Activated CD4-positive, alpha-beta T cell treated with anti-CD3 and anti-CD28 coated beads for 4 hours (primary cell): ENCODE measurements around the gene ATP6V1F.

Source experiments
- DNase-seq, 2 donors: peaks; one replicate each; pipeline ENCODE4 v3.0.0-alpha.2; 2020

ATP6V1F gene, protein sequence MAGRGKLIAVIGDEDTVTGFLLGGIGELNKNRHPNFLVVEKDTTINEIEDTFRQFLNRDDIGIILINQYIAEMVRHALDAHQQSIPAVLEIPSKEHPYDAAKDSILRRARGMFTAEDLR

DNA sequence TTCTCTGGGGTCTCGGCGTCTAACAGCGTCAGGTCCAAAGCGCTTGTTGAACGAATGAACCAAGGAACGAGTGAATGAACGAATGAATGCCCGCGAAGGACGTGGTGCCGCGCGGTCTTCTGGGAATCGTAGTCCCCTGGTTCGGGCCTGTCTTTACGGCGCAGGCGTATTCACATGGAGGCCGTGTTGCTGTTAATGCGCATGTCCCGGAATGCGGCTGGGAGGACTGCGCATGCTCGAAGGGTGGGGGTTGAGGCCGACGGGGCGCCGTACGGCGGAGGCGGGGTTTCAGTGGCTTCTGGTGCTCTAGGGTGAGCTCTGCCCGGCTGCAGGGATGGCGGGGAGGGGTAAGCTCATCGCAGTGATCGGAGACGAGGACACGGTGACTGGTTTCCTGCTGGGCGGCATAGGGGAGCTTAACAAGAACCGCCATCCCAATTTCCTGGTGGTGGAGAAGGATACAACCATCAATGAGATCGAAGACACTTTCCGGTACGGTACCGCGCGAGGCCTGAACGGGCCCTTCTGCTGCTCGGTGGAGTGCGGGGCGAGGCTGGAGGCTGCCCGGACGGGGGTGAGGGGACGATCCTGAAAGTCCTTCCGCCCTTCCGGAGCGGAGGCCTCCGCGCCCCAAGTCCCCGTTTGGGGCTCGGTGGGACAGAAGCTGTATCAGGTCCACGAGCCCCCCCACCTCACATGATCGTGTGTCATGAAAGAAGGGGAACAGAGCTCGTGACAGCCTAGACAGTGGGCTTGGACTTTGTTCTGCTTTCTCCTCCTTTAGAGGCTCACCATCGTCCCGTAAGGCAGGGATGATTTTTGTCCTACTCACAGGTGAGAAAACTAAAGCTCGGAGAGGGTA is at the start of gene ATP6V1F:
TSS of gene ATP6V1F (plus strand) at position 286 of the 862 bp plus-strand sequence. CDS start at position 335, 49 bp downstream.
- peak; percentile 98 to 100 for DNase-seq

DNA sequence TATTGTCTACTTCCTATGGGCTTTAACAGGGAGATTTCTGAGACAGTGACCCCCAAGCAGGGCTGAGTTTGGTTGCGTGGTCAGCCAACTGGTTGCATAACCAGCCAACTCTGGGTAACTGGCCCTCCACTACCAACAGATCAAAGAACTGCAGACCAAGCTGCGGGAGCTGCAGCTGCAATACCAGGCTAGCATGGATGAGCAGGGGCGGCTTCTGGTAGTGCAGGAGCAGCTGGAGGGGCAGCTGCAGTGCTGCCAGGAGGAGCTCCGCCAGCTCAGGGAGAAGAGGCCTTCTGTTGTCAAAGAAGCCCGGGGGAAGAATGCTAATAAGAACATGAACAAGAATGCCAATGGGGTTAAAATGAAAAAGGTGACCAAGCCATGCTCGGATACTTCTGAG is 48.2 kb upstream of the ATP6V1F start:
- DNase-seq = no peak

DNA sequence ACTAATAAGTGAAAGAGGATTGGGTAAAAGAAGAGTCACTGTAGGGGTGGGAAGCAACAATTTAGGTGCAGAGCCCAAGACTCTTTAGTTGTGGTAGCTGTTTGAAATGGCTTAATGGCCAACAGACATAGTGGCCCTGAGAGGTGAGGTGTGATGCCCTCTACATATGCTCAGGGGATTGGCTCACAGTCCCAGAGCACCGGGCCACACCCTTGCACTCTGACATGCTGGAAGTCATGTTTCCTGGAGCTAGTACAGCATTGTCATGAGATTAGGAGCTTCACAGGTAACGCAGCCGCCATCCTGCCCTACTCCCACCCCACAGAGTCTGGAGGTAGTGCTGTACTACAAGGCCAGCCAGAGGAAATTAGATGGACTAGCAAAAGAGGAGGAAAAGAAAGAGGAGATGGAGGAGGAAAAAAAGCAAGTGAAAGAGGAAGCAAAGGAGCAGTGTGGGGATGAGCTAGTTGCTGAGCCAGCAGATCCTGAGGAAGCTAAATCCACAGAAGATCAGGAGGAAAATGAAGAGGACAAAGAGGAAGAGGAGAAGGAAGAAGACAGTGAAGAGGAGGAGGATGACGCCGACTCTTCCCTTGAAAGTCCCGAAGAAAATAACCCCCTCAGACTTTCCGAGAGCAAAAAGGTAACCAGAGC is 47.2 kb upstream of the ATP6V1F start:
- DNase-seq = no peak

DNA sequence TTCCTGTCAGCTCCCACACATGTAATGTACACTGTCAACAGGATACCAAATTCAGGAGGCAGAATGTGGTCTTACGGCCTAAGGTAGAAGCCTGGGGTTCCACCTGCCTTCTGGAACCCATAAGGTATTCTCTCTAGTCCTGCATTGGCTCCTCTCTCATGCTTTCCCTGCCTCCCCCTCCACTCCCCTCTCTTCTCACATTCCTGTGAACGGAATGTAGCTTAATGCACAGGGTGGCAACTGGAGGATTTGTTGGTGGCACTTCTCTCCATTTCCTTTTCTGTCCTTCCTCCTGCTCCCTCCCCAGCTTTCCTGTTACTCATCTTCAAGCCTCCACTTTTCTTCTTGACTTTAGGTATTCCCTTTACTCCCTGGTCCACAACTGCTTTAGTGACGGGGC is 44.0 kb upstream of the ATP6V1F start:
- no peak for DNase-seq

DNA sequence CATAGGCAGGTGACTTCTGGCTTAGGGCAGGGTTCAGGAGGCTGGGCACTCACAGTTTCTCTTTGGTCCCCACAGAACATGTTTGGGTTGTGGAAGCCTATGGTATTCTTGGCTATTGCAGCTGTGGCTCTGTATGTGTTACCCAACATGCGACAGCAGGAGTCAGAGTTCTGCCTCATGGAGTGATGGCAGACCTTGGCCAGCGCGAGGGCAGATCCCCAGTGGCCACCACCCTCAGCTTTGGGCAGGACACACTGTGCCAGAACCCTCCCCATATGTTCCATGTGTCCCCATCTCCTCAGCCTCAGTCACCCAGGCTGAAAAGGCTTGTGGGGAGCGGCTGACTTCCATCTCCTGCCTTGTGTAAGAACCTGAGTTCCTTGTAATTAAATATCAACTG is 40.9 kb upstream of the ATP6V1F start:
- DNase-seq = no peak

DNA sequence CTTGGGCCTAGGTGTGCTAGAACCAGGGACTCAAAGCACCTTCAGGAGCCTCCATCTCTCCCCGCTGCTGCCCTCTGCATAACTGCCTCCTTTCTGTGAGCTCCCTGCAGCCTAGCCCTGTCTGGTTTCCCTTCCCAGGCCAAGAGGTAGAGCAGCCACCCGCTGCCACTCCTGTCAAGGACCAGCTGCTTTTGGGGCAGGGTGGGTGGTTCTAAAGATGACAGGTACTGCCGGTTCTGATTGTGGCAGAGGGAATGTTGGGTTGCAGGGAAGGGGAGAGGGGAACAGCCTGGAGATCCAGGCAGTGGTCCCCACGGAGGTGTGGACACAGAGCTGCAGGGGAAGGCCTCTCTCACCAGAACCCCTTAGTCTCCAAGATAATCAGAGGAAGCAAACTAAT is 36.1 kb upstream of the ATP6V1F start:
- DNase-seq = no peak

DNA sequence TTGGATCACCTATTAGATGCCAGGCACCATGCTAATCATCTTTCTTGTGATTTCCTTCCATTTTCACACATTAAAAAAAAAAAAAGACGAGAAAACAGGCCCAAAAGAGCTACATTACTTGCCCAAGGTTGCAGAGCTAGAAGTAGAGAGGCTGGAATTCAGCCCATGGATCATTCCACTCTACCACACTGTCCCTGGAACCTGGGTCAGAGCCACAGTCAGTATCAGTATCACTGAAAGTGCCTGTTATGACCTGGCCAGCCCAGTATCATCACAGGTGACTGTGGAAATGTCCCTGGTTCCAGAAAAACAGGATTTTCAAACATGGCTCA is 35.8 kb upstream of the ATP6V1F start:
- DNase-seq = no peak

DNA sequence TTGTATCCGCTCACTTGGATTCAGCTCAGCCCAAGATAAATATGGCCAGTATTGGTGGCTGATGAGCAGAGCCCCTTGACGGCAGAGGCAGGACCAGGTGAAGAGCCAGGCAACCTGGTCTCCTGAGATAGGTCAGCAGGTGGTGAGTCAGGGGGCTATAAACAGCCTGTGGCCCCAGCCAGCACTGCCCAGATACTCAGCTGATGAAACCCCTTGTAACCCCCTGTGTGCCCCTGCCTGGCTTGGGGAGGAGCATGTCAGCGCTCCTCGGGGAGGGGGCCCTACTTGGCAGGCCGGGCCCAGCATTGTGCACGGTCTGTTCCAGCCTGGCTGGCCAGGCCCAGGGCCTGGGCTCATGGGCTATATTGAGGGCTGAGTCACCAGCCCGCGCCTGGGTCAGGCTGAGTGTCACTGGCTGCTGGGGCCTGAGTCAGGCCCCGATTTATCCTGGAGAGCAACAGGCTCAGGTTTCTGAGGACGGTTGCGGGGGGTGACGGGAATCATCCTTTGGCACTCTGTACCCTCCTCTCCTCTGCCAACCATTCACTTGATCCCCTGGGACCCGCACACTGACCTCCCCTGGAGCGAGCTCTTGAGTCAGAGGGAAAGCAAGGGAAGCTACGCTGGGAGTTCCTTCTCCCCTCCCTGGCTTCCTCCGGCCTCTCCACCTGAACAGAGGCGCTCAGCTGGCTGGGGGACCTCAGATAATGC is 35.3 kb upstream of the ATP6V1F start:
- DNase-seq = no peak

DNA sequence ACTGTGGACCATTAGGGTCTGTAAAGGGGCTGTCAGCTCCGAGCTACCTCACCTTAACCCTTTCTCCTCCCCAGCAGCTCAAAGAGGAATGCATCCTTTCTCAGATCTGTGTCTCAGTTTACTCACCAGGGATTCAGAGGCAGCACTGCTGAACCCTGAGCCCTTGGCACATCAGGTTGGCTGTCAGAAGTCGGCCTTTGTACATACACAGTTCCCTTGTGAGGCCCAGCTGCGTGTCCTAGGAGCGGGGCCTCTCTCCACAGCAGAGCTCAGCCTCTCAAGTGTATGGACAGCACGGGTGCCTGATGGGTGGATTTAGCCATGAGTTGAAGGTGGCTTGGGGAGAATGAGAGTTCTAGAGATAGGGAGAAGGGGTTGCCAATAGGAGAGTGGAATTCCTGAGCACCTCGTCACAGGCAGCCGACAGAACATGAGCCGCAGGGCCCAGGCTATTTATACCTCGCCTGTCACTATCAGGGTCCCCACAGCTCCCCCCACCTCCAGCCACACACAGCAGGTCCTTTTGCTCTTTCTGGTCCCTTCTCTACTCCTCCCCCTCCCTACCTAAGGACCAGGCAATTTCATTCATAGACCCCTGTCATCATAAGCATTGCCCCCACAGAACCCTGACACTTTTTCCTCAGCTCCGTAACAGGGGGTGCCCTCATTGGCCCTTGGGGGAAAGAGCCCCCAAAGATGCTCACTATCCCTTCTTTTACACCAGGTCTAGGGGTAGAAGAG is 34.5 kb upstream of the ATP6V1F start:
- no peak for DNase-seq

DNA sequence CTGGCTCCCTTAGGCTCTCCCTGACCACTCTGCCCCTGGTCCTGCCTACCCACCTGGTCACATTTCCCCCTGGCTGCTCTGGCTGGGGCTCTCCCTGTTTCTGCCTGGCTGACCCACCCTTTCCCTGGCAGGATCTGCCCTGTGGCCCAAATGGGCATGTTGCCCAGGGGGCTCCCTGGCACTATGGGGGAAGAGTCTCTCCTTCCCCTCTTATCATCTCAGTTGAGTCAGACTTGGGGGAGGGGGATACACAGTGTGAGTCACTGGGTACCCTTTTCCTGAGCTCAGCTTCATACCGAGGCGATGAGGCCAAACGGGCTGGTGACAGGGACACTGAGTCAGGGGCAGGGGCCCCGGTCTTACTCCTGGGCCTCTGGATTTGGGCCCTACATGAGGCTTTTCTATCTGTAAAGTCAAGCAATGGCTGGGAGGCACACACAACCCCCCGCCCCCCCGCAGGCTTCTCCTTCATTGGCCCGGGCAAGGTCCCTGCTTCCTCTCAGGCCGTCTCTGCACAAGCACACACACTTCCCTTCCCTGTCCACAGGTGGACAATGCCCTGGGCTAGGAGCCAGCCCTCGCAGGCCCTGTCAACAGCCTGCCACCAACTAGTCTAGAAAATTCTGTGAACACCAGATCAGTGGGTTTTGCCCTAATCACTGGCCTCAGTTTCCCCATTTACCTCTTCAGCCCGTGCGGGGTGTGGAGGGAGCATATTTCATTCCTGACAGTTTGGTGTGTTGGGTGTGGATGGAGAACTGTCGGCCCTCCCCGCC is 33.1 kb upstream of the ATP6V1F start:
- DNase-seq = no peak

DNA sequence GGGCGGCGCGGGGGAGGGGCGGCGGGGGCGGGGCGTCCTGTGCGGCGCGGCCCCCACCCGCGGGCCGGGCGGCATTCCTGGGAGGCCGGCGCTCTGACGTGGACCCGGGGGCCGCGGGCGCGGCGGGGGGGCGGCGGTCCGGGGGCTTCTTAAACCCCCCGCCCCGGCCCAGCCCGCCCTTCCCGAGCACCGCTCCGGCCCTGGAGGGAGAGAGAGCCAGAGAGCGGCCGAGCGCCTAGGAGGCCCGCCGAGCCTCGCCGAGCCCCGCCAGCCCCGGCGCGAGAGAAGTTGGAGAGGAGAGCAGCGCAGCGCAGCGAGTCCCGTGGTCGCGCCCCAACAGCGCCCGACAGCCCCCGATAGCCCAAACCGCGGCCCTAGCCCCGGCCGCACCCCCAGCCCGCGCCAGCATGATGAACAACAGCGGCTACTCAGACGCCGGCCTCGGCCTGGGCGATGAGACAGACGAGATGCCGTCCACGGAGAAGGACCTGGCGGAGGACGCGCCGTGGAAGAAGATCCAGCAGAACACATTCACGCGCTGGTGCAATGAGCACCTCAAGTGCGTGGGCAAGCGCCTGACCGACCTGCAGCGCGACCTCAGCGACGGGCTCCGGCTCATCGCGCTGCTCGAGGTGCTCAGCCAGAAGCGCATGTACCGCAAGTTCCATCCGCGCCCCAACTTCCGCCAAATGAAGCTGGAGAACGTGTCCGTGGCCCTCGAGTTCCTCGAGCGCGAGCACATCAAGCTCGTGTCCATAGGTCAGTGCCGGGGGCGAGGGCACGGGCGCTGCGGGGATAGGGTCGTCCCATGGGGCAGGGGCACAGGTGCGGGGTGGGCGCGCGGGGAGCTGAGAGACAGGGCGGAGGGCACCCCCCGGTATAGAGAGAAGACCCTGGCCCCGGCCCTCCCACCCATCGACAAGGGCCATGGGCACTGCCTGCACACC is 32.2 kb upstream of the ATP6V1F start, which contains the start of gene FLNC:
TSS of gene FLNC (plus strand) at position 176 of the 947 bp plus-strand sequence. CDS start at position 408, 232 bp downstream.
- peak; percentile 22 to 33 for DNase-seq

DNA sequence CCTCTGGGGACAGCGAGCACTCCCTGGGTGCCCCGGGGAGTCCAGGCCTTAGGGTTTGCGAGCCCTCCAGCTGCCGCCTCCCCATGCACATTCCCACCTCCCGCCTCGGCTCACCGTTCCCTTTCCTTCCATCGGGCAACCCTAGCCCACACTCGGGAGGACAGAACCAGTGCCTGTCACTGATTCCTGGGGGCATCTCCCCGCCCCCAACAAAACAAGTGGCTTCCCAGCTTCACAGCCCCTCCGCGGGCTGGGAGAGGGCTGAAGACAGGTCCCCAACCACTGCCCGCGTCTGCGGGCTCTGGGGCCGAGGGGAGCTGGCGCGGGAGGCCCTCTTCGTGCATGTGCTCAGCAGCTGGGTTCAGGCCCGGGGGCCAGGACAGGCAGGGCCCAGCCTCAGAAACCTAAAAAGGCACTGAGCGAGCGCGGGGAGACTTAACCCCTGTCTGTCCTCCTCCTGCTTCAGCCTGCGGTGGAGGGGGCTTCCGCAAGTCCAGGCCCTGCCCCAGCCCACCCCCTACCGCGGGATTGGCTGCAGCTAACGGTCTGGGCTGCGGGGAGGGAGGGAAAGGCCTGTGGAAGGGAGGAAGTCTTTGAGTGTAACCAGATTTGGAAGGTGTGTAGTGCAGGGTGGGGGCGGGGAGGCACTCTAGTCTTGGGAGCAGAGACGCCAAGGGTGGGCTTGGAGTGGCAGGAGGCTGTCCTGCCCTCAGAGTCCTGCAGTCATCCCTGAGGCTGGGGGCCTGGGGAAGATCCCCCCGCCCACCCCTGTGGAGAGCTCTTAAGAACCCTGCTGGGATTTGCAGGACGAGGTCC is 31.3 kb upstream of the ATP6V1F start:
- no peak for DNase-seq

DNA sequence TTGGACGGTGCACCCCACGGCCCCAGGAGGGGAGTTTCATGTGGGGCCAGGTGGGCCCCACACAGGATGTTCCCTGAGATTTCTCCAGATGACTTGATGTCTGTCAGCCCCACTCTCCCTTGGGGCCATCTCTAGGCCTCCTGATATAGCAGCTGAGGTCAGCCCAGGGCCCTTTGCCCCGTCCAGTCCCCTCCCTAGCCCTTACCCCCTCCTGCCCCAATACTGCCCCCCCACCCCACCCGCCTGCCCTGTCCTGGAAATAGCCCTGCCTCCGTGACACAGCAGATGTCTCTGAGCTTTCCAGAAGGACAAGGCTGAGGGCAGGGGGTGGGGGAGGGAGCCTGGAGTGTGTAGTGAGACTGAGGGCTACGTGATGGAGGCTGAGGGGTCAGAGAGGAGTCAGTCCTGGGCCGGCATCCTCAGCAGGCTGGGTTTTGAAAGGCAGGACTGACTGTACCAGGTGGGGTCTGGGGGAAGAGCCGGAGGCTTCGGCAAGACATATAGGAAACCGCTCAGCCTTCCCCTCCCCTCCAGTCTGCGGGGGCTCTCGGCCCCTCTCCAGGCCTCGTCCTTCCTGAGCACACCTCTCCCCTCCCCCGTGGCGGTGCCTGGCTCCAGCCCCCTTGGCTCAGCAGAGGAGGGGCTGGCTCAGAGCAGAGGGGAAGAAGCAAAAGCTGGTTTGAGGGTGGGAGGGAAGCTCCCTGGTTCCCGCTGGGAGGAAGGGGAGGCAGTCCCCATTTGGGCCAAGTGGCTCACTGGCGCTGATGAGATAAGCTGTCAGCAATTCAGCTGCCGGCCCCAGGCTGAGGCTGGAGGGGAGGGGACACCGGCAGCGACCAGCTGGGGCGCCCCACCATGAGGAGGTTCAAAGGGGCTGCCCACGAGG is 30.4 kb upstream of the ATP6V1F start:
- no peak for DNase-seq

DNA sequence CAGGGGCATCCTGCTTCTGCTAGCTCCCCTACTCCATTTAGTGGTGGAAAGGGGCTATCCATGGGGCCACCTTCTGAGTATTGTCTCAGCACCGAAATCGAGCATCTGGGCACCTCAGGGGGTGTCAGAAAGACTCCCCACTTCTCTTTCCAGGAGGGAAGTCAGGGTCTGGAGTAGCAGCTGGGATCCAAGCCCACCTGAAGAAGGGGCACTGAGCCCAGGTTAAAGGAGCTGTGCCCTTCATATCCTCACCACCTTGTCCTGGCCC is 29.8 kb upstream of the ATP6V1F start:
- no peak for DNase-seq

DNA sequence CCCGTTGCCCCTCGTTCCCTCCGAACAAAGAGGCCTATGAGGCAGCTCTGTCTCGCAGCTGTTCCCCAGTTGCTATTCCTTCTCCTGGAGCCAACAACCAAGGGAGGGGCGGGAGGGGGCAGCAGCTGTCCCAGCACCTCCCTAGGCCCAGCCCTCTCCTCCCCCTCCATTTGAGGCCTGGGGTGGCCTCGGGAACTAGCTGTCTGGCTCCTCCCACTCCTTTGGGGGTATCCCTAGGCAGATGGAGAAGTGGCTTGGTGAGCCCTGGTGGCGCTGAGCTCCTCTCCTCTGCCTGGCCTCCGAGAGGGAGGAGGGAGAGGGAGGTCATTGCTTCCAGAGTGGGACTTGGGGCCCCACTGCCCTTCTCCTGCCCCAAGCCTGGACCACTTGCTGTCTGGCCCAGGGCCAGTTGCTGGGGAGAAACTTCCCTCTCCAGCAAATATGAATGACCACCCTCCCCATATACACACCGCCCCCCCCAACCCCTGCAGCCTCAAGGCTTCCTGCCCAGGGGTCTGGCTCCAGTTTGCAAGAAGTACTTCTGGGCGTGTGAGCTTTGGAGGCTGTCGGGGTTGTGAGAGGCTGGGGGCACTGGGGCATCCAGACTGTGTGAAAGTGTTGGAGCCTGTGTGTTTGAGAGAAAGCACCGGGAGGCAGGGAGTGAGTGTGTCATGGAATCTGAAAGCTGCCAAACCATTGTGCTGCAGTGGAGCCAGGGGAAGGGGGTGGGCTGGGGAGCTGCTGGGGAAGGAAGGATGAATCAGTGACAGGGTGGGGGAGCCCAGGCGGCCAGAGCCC is 29.3 kb upstream of the ATP6V1F start:
- no peak for DNase-seq

DNA sequence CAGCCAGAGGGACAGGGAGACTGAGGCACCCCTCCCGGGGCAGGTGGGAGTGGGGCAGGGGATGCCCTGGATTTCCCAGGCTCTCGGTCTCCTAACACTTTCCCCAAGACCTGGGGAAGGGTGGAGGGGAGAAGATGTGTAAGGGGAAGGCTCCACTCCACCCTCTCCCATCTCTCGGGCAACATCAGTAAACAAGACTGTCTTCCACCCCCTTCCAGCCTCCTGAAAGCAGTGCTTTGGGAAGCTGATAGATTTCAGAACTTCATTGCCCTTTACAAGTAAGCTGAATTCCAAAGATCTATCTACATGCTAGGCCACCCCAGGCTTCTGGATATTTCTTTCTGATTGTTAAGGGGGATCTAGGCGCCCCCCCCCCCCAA is 28.7 kb upstream of the ATP6V1F start:
- DNase-seq = no peak

DNA sequence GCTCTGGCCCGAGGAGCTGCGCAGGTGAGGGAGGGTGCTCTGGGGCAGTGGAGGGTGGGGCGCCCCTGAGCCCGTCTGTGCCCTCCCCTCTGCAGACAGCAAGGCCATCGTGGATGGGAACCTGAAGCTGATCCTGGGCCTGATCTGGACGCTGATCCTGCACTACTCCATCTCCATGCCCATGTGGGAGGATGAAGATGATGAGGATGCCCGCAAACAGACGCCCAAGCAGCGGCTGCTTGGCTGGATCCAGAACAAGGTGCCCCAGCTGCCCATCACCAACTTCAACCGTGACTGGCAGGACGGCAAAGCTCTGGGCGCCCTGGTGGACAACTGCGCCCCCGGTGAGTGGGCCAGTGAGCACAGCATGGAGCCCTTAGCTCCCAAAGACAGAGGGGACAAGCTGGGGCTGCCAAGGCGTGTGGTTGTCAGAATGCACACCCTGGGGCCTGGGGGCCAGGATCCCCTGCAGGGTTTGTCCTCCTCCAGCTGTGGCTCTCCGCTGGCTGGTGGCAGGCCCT is 27.4 kb upstream of the ATP6V1F start:
- no peak for DNase-seq
